Ascending aorta (tissue), 2 donors: ENCODE measurements around the gene DENND5B. TPM values are rescaled to one million over a fixed set of nuclear protein-coding genes. Genes with fewer than 3 reads are reported as not detected.

Experiments used
- DNase-seq, 2 donors: peaks; one replicate each; pipeline ENCODE4 v3.0.0-alpha.2; 2019; ENCODE audit warnings: low spot score in 2 of 2
- H3K27ac ChIP-seq, 2 donors: fragments of 200-600 bp; sonication (generic); one replicate each; pipeline ENCODE4 v1.5.1; 2016 to 2017; ENCODE audit warnings: mild to moderate bottlenecking in 1 of 2
- H3K27me3 ChIP-seq: fragments of 200-600 bp; sonication (generic); one replicate; pipeline ENCODE4 v1.5.1; 2017
- H3K36me3 ChIP-seq, 2 donors: fragments of 200-600 bp; sonication (generic); one replicate each; pipeline ENCODE4 v1.5.1; 2016
- H3K4me1 ChIP-seq, 2 donors: fragments of 200-600 bp; sonication (generic); one replicate each; pipeline ENCODE4 v1.5.1; 2016 to 2017; ENCODE audit warnings: mild to moderate bottlenecking in 1 of 2
- H3K4me3 ChIP-seq, 2 donors: fragments of 200-600 bp; sonication (generic); one replicate each; pipeline ENCODE4 v1.5.1; 2016 to 2017; ENCODE audit warnings: mild to moderate bottlenecking in 1 of 2
- H3K9me3 ChIP-seq, 2 donors: fragments of 200-600 bp; sonication (generic); one replicate each; pipeline ENCODE4 v1.5.1; 2016
- intact Hi-C: fragments of 100-400 bp; cut with DNase I; formaldehyde crosslinking; loops from one replicate; pipeline ENCODE4 v1.15.1; 2023
- total RNA-seq: library from RNA; depleted of rRNA; stranded (reverse); fragments of >200 nt; gene quantifications from one replicate; pipeline ENCODE4 v1.1.0, GENCODE V29; 2016
- TF ChIP-seq, protein P1 (sequence below), 3 experiments: fragments of 200-600 bp in 2 of 3; fragments of 450-650 bp in 1 of 3; sonication (generic) in 2 of 3; IDR thresholded peaks; one replicate each; pipeline ENCODE4 v1.5.1; 2016 to 2019; ENCODE audit warnings: antibody characterized with exemption in 3 of 3, mild to moderate bottlenecking in 1 of 3, moderate library complexity in 1 of 3

The DENND5B gene
- total RNA-seq, 1 donor from 2014 or later = 4.7 TPM

- no peak for DNase-seq
- Histone ChIP-seq H3K9me3 (no peaks in the 10 kb centered on the region), H3K36me3 (peaks cover 16 to 49% of the 10 kb centered on the region in 2 donors), H3K4me1 (no peaks in the 10 kb centered on the region), H3K27ac (no peak overlapping the region), H3K27me3 (no peaks in the 10 kb centered on the region), H3K4me3 (no peak overlapping the region)
- TF ChIP-seq, protein P1, sequence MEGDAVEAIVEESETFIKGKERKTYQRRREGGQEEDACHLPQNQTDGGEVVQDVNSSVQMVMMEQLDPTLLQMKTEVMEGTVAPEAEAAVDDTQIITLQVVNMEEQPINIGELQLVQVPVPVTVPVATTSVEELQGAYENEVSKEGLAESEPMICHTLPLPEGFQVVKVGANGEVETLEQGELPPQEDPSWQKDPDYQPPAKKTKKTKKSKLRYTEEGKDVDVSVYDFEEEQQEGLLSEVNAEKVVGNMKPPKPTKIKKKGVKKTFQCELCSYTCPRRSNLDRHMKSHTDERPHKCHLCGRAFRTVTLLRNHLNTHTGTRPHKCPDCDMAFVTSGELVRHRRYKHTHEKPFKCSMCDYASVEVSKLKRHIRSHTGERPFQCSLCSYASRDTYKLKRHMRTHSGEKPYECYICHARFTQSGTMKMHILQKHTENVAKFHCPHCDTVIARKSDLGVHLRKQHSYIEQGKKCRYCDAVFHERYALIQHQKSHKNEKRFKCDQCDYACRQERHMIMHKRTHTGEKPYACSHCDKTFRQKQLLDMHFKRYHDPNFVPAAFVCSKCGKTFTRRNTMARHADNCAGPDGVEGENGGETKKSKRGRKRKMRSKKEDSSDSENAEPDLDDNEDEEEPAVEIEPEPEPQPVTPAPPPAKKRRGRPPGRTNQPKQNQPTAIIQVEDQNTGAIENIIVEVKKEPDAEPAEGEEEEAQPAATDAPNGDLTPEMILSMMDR (IDR thresholded peaks at IDR 0.05) = no peak
- intact Hi-C loops = no loop called here
Measured at GRCh38 chr12:31412292-31412801, 178.6 kb downstream of the DENND5B start.

GRCh38 chr12:31408763-31409162 is 182.2 kb downstream of the DENND5B start:
- peaks cover 16 to 30% of the 10 kb centered on the region in 2 donors for H3K36me3 ChIP-seq
- H3K4me1 ChIP-seq = no peaks in the 10 kb centered on the region
- DNase-seq = no peak
- no peak overlapping the region for H3K4me3 ChIP-seq
- TF ChIP-seq, protein P1 (IDR thresholded peaks at IDR 0.05) = no peak
- H3K27ac ChIP-seq = no peak overlapping the region
- intact Hi-C loops = loop anchor here (10.0 kb wide), 1 partner anchor 896 kb away; no protein-coding TSS in a partner anchor
- no peaks in the 10 kb centered on the region for H3K9me3 ChIP-seq
- no peaks in the 10 kb centered on the region for H3K27me3 ChIP-seq

- TF ChIP-seq, protein P1 (IDR thresholded peaks at IDR 0.05) = no peak
- Histone ChIP-seq H3K27ac (no peak overlapping the region), H3K36me3 (peaks cover 6 to 20% of the 10 kb centered on the region in 2 donors), H3K9me3 (no peaks in the 10 kb centered on the region), H3K27me3 (no peaks in the 10 kb centered on the region), H3K4me3 (no peak overlapping the region), H3K4me1 (no peaks in the 10 kb centered on the region)
- DNase-seq = no peak
- intact Hi-C loops = loop anchor here (10.0 kb wide), 1 partner anchor 897 kb away; no protein-coding TSS in a partner anchor
Measured at GRCh38 chr12:31407562-31407961, 183.4 kb downstream of the DENND5B start.

GRCh38 chr12:31406345-31406744 is 184.6 kb downstream of the DENND5B start:
- no peak overlapping the region for H3K27ac ChIP-seq
- intact Hi-C loops = loop anchor here (10.0 kb wide), 1 partner anchor 898 kb away; no protein-coding TSS in a partner anchor
- no peak for DNase-seq

GRCh38 chr12:31405021-31405420 is 185.9 kb downstream of the DENND5B start:
- Histone ChIP-seq H3K4me3 (no peak overlapping the region), H3K27me3 (no peaks in the 10 kb centered on the region), H3K27ac (no peak overlapping the region), H3K9me3 (no peaks in the 10 kb centered on the region), H3K36me3 (peaks cover 6 to 24% of the 10 kb centered on the region in 2 donors), H3K4me1 (no peaks in the 10 kb centered on the region)
- intact Hi-C loops = loop anchor here (10.0 kb wide), 1 partner anchor 900 kb away; no protein-coding TSS in a partner anchor
- TF ChIP-seq, protein P1 (IDR thresholded peaks at IDR 0.05) = no peak
- no peak for DNase-seq

More at GRCh38 chr12:31406345-31406744, 184.6 kb downstream of the DENND5B start:
- TF ChIP-seq, protein P1 (IDR thresholded peaks at IDR 0.05) = no peak
- H3K27me3 ChIP-seq = no peaks in the 10 kb centered on the region
- no peaks in the 10 kb centered on the region for H3K9me3 ChIP-seq
- H3K4me1 ChIP-seq = no peaks in the 10 kb centered on the region
- H3K4me3 ChIP-seq = no peak overlapping the region
- H3K36me3 ChIP-seq = peaks cover 6 to 21% of the 10 kb centered on the region in 2 donors
